Suppressor macrophage (primary cell): ENCODE results near the gene SLC16A1.
A peak's percentile ranks its signal among the peaks of the same experiment; 100 is the strongest.
"Not testable (repeated sequence)": the region's sequence is repeated elsewhere in the genome, so short reads cannot be mapped to it uniquely, and the experiment has no call there.

ENCODE experiments used
- DNase-seq, 4 experiments: peaks; one replicate each; pipeline ENCODE4 v3.0.0-alpha.2; 2020 to 2022
- total RNA-seq, 17 experiments: gene quantifications; one replicate each; lab custom pipeline; 2026; ENCODE audit warnings: mixed read lengths in 6 of 17, inconsistent platforms in 3 of 17; lab: John Stamatoyannopoulos, UW

The SLC16A1 gene
- total RNA-seq, result 65.4 to 205 (median 132) reads per million in 17 experiments

- peak; percentile 94 to 98 (median 96) for DNase-seq
Measured at GRCh38 chr1:112955773-112956543, at the start of gene SLC16A1. TSS of gene SLC16A1 (minus strand) at chr1:112956196. CDS start at chr1:112929308, 26,888 bp downstream.

GRCh38 chr1:113003751-113004690, 48.0 kb upstream of the SLC16A1 start:
- no peak for DNase-seq

GRCh38 chr1:113002297-113002696, 46.3 kb upstream of the SLC16A1 start:
- DNase-seq, result no peak

GRCh38 chr1:112998592-112999235, 42.7 kb upstream of the SLC16A1 start:
- DNase-seq, result peak in 3 of 4 experiments; percentile 28 to 39 (median 35)

- no peak for DNase-seq
Measured at GRCh38 chr1:112997781-112998180, 41.8 kb upstream of the SLC16A1 start.

GRCh38 chr1:112995890-112996289, 39.9 kb upstream of the SLC16A1 start:
- DNase-seq, result peak in 1 of 4 experiments; percentile 12

- not testable (repeated sequence) for DNase-seq
Measured at GRCh38 chr1:112995021-112995420, 39.0 kb upstream of the SLC16A1 start.

GRCh38 chr1:112992780-112993179, 36.8 kb upstream of the SLC16A1 start:
- peak in 1 of 4 experiments; percentile 11 for DNase-seq

GRCh38 chr1:112991402-112992120, 35.6 kb upstream of the SLC16A1 start:
- DNase-seq, result peak; percentile 40 to 66 (median 54)

GRCh38 chr1:112990271-112990670, 34.3 kb upstream of the SLC16A1 start:
- DNase-seq, result no peak

- DNase-seq, result no peak
Measured at GRCh38 chr1:112988367-112988766, 32.4 kb upstream of the SLC16A1 start.

- no peak for DNase-seq
Measured at GRCh38 chr1:112985123-112985522, 29.1 kb upstream of the SLC16A1 start.

GRCh38 chr1:112983537-112984131, 27.6 kb upstream of the SLC16A1 start:
- peak; percentile 13 to 51 (median 33) for DNase-seq

GRCh38 chr1:112982853-112983536, 27.0 kb upstream of the SLC16A1 start:
- DNase-seq, result peak; percentile 74 to 86 (median 84)

- DNase-seq, result no peak
Measured at GRCh38 chr1:112982328-112982727, 26.3 kb upstream of the SLC16A1 start.

GRCh38 chr1:112981834-112982233, 25.8 kb upstream of the SLC16A1 start:
- not testable (repeated sequence) for DNase-seq

GRCh38 chr1:112981426-112981825, 25.4 kb upstream of the SLC16A1 start:
- DNase-seq, result peak; percentile 14 to 79 (median 46)

- no peak for DNase-seq
Measured at GRCh38 chr1:112975336-112975735, 19.3 kb upstream of the SLC16A1 start.

- DNase-seq, result no peak
Measured at GRCh38 chr1:112974646-112975045, 18.6 kb upstream of the SLC16A1 start.

- DNase-seq, result no peak
Measured at GRCh38 chr1:112973788-112974187, 17.8 kb upstream of the SLC16A1 start.

- DNase-seq, result no peak
Measured at GRCh38 chr1:112971006-112971405, 15.0 kb upstream of the SLC16A1 start.
